COLO668 (cell line): ENCODE results near the gene ELL.

Experiments used
- DNase-seq: peaks from one replicate; lab custom pipeline; 2025; ENCODE audit not compliant: unreplicated experiment; lab: John Stamatoyannopoulos, UW

ELL gene

DNA sequence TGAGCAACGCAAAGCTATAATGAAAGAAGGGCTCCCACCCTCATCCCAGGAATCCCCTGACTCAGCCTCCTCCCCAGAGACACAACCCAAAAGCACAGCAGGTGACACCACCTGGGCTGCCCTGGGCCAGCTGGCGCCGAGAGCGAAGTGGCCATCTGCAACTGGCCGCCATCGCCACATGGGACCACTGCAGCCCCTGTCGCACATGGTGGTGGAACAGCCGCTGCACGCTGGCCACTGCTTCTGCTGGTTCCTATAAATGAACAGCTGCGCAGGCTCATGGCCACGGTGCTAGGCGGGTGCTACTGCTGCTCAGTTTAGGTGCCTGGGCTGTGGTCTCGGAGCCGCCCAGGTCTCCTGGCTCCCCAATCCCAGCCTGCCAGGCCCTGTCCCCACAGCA lies 72.3 kb downstream of the ELL start:
- no peak for DNase-seq

DNA sequence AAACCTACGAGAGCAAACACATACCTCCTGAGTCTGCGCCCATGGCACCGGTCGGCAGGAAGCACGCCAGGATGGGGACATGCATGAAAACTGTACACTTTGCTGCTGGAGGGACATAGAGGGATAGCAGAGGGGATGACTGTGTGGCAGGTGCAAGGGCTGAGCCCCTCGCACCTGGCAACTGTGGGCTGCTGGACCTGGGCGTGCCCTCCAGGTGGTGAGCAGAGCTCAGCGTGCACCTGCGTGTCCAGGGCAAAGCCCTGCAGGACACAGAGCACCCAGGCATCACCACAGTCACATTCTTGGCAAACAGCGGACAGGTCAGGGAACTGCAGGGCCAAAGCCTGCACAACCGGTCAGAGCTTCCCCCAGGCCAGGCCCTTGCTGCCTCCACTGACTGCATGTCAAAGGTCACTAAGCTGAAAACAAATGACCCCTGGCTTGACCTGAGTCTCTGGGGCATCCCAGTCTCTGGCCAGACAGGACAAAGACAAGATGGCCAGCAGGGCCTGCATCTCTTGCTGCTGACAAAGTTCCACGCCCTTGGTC lies 75.0 kb downstream of the ELL start:
- DNase-seq: peak; percentile 71

DNA sequence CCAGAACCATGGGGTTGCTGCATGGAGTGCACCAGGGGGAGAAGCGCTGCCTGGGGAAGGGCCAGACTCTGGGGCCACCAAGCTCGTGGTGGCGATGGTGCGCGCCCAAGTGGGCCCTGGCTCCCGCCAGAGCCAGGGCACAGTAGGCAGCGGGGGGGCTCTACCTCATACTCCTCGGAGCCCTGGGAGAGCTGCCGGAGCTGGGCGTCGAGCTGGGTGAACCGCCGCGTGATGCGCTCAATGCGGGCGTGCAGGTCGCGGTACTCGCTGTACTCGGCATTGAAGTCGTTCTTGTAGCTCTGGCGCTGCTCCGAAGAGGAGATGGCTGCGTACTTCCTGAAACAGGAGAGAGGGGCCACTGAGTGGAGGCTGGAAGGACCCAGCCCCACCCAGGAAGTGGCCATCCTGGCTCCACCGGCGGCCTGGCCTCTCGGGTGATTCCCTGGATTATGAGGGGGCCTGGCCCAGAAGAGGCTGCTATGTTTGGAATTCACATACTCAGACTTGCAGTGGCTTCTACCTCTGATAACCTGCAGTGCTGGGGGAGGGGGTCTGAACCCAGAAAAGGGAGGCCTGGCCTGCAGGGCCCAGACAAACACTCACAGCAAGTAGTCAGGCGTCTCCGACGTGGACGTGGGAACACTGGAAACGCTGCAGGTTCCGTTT lies 75.6 kb downstream of the ELL start:
- DNase-seq: no peak

DNA sequence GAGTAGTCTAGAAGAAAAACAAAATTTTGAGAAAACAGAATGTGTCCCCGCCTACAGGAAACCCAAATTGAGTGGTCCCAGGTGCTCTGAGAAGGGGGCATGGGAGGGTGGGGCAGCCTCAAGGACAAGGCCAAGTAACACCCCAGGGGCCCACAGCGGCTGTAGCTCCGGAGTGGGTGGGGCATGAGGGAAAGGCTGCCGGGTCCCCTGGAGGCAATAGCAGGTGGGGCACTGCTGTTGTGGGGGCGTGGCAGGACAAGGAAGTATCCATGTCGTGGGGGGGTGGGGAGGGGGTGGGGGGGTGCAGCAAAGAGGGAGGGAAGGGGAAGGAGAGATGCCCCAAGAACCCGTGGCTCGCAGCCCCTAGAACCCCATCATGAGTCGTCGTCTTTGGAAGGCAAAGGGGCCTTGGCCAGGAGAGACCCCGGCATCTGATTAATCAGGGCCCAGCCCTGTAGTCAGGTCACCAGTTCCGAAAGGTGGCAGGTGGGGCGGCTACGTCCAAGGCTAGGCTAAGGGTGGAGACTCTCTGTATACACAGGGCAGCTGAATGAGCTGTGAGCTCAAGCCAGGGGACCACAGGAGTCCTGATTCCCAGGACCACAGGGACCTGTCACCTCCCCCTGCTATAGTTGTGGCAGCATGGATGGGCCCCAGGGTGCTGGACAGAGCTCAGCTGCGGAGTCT lies 76.5 kb downstream of the ELL start:
- DNase-seq: no peak

DNA sequence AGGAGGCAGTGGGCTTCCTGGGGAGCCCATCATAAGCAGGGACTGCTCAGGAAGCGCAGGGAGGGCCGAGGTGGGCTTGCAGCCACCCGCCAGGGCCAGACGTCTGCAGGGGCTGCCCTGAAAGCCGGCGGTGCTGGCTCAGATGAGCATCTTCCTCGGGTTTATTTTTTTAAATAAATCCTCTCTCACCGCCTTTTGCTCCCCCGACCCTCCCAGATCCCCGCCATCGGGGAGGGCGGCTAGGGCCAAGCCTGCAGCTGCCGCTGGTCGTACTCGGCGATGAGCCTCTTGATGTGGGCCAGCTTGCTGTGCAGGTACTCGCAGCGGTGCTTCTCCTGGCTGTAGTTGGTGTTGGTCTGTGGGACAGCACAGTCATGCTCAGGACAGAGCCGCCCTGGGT lies 77.4 kb downstream of the ELL start:
- no peak for DNase-seq

DNA sequence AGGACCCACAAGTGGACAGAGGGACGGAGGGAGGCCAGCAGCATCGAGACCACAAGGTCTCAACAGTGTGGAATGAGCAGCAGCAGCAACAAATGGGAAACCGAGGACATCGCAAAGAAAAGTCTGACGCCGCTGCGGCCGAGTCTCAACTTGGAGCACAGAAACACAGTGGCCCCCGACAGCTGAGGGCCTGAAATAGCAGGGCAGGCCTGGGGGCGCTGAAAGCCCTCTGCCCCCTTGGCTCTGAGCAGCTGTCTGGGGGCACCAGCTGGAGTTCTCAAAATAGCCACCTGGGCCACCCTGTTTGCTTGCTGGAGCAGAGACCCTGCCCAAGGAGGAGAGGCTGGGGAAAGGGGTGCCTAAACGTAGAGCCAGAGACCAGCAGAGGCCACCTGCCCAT lies 78.0 kb downstream of the ELL start:
- DNase-seq: no peak

DNA sequence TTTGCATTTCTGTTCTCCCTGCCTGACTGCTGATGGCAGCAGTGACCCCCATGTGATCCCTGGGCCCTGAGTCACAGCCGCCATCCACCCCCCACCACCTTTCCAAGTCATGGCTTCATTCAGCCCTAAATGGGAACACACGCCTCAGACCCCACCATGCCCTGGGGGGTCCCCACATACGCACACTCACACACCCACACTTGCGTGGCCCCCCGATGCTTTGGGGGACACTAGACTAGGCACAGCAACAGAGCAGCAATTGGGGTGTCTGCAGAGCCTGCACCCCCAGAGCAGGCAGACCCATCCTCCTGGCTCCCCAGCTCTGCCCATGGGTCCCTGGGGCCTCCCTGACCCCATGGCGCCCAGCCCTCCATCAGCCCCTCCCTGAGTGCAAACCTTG lies 78.5 kb downstream of the ELL start:
- no peak for DNase-seq

DNA sequence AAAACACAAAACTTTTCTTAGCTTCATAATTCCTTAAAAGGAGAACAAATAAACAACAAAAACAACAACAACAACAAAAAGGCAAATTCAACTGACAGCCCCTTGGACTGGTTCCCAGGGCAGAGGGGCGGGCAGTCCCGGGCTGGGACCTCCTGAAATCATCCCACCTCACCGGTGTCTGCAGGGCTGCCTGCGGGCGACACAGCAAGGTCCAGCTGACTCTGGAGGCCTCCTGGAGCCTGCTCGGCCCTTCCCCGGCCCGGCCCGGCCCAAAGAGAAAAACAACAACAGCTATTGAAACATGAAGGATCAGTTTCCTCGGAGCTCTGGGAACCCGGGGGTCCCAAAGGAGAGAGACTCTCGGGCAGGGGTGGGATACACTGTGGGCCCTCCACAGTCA lies 78.9 kb downstream of the ELL start:
- no peak for DNase-seq

DNA sequence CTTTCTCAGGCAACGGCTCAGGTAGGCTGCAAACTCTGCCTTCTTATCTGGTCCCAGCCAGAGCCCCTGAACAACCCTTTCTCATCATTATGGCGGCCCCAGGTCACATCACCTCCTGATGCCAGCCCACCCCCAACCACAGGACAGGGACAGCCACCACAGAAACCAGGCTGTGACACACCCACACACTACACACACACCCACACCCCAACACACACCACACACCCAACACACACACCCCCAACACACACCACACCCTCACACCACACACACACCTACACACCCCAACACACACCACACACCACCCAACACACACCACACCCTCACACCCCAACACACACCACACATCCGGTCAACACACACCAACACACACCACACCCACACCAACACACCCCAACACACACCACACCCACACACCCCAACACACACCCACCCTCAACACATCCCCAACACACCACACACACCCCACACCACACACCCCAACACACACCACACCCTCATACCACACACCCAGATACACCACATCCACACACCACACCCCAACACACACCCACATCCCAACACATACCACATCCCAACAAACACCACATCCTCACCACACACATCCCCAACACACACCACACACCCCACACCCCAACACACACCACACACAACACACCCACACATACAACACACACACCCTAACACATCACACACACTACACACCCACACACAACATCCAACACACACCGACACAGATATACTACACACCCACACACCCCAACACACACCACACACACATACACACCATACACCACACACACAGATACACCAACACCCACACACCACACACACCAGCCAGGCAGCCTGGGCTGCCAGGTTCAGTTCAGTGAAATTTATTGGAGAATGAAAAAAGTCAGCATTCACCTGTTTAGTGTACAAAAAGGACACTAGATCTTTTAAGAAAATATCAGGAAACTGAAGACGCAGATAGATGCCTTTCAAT lies 79.8 kb downstream of the ELL start:
- no peak for DNase-seq

DNA sequence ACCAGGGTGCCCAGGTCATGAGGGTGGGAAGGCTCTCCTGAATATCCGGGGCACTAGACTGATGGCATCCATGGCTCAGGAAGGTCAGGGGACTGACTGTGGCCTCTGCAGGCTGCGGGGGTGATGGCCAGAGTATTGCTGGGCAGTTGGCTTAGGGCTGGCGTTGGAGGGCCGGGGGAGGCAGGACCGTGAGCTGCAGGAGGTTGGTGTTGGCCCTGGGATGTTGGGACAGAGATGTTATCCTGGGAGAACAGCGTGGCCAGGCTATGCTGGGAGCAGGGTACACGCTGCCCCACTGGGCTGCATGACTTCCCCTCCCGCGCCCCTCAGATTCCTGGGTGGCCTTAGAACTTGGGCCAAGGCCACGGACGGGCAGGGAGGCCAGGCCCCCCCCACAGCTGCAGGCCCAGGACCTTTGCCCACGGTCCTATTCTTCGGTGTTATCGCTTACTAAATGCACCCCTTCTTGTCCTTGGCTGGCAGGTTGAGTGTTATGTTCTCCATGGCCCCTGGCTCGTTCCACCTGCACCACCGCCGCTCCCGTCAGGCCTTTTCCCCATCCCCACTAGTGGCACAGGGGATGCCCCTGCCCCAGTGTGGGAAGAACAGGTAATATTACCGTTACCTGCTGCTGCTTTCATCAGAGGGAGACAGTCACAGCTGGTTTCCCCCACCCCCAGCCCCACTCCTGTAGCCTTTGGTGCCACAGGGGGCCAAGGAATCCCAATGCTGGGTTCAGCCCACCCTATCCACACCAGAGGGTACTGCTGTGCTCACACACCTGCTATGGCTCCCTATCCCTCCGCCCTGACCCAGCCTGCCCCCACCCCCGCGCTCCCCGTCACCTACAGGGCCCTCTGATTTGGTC lies 80.7 kb downstream of the ELL start:
- no peak for DNase-seq

DNA sequence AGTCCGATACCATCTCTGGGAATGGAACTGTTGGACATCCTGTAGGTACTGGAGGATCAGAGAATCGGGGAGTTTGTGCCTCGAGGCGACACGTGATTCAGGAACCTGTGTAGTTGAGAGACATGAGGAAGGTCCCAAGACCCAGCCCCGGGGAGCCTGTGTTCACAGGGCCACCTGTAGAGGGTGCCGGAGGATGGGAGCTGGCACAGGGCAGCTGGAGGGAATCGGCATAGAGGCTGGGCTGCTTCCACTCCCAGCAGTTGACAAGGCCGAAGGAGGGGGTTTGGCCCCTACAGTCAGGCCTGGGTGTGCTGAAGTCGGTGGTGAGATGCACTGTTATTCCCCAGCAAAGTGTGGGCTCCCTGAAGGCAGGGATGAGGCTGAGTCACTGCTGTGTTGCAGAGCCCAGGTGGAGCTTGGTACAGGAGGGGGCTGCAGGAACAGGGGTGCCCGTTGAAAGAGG lies 81.4 kb downstream of the ELL start:
- DNase-seq: peak; percentile 59

DNA sequence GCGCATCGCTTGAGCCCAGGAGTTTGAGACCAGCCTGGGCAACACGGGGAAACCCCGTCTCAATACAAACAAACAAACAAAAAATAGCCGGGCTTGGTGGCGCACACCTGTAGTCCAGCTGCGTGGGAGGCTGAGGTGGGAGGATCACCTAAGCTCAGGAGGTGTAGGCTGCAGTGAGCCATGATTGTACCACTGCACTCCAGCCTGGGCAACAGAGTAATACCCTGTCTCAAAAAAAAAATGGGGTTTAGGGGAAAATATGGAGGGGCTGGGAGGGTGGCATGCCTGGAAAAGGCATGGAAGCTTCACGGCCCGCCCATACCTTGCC lies 82.0 kb downstream of the ELL start:
- no peak for DNase-seq

DNA sequence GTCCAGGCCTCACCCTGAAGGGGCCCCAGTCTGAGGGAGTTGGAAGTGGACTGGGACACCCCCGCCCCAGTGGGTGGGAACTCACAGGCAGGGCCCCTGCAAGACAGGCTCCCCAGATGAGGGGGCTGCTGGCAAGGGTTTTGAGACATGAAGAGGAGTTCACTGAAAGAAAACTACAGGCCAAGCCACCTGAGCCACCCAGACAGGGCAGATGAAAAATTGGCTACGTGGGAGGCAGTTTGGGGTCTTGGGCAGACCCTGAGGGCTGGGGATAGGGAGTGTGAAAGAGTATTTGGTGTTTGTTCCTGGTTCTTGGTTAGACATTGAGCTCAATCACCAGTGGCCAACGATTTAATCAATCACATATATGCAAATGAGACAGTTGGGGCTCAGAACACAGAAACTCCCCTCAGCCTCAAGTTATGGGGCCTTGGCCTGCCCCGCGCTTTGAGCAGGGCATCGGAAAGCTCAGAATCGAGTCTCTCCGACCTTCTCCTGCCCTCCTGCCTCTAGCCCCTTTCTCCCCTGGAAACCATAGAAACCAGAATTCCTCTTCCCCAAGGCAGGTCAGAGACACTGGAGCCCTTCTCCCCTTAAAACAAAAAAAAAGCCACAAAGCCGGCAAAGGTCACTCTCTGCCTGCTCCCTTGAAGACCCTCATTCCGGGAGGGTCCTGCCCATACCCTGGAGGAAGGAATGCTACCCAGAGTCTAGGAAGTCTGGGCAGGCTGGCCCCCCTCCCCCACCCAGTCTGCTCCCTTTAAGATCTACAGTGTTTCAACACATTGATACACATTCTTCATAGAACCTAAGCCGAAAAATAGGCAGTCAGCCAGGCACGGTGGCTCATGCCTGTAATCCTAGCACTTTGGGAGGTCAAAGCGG lies 82.6 kb downstream of the ELL start:
- no peak for DNase-seq

DNA sequence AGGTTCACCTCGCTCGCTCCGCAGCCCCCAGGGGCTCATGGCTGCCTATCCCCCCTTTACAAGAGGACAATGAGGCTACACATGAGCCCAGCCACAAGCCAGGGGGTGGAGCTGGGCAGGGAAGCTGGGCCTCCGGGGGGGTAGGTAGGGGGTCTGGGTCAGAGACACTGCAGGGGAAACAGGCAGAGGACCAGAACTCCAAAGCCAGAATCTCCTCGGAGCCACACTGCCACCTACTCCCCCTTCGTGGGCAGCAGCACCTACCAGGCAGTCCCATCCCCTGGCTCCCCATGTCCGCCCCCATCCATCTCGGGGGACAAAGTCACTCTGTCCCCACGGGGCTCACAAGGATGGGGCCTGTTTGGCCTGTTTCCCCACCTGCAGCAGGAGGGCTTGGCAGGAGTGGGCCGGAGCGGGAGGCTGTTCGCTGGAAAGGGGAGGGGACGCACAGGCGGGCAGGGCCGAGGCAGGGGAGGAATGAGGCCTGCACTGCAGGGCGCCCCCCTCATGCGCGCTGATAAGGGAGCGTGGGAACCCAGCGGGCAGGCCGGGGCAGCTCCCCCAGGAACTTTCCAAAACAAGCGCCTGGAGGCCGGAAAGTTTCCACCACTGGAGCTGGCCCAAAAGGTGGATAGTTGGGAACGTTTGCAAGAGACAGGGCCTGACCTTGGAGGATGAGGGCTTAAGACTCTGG lies 83.4 kb downstream of the ELL start:
- no peak for DNase-seq

DNA sequence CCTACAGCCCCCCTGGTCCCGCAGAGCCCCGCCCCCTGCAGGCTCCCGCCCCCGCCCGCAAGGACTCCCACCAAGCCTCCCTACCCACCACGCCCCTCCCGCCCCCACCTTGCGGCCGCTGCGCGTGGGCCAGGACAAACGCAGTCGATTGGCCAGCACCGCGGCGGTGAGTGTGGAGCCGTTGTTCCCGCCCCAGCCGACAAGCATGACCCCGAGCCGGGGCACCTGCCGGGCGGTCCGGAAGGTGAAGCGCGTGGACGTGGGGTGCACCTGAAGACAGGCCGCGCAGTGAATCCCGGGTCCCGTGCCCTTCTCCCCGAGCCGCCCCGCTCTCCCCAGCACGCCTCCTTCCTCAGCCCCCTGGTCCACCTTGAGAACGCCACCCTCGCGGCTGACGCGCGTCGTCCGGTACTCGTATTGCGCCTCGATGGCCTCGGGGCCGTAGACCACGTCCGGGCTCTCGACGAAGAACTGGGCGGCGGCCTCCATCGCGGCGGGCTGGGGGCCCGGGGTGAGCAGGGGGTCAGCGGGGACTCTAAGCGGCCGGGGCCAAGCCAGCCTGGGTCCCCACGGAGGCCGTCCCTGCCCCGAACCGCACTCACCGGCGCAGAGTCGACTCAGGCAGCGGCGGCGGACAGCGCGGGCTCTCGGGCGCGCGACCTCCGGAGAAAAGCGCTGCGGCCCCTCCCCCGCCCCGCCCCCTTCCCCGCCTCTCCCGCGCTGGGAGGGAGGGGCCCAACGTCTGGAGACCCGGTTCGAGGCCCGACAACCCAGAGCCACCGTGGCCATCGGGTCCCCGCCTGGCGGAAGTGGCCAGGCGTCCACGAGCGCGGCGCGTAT lies 84.2 kb downstream of the ELL start, which contains the start of gene ISYNA1:
ISYNA1 (minus strand) TSS at position 643 of the 840 bp plus-strand sequence; CDS start at position 489, 154 bp downstream.
- peak; percentile 56 for DNase-seq

DNA sequence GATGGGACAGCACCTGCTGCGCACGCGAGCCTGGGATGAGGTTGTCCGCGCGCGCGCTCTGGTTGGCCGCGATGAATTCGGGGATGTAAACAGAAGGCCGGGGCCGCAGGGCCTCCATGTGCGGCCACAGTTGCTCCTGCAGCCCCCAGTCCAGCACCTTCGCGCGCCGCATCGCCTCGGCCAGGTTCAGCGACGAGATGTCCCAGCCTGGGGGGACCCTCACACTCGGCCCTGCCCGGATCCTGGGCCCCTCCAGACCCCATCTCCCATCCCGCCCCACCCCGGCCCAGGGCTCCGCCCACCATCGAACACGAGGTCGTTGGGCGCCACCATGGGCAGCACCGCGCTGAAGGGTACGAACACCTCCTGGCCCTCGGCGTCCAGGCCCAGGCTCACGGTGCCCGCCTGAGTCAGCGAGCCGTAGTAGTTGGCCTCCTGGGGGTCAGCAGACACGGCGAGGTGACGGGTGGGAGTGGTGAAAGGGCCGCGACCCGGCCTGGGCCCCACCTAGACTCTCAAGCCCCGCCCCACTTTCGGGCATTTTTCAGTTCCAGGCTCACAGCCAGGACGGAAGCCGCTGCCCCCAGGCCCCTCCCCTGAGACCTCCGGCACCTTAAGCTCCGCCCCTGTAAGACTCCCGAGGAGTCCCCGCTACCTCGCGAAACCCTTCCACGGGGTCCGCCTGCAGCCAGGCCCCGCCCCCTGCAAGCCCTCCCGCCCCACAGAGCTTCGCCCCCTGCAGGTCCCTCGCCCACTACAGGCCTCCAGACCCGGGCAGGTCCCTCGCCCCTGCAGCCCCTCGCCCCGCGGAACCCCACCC lies 85.0 kb downstream of the ELL start:
- peak; percentile 28 for DNase-seq
